ENCODE results near the gene AR. TPM values are rescaled to one million over a fixed set of nuclear protein-coding genes. Genes with fewer than 3 reads are reported as not detected.

The AR gene, protein sequence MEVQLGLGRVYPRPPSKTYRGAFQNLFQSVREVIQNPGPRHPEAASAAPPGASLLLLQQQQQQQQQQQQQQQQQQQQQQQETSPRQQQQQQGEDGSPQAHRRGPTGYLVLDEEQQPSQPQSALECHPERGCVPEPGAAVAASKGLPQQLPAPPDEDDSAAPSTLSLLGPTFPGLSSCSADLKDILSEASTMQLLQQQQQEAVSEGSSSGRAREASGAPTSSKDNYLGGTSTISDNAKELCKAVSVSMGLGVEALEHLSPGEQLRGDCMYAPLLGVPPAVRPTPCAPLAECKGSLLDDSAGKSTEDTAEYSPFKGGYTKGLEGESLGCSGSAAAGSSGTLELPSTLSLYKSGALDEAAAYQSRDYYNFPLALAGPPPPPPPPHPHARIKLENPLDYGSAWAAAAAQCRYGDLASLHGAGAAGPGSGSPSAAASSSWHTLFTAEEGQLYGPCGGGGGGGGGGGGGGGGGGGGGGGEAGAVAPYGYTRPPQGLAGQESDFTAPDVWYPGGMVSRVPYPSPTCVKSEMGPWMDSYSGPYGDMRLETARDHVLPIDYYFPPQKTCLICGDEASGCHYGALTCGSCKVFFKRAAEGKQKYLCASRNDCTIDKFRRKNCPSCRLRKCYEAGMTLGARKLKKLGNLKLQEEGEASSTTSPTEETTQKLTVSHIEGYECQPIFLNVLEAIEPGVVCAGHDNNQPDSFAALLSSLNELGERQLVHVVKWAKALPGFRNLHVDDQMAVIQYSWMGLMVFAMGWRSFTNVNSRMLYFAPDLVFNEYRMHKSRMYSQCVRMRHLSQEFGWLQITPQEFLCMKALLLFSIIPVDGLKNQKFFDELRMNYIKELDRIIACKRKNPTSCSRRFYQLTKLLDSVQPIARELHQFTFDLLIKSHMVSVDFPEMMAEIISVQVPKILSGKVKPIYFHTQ
- 7.8 TPM for total RNA-seq

DNA sequence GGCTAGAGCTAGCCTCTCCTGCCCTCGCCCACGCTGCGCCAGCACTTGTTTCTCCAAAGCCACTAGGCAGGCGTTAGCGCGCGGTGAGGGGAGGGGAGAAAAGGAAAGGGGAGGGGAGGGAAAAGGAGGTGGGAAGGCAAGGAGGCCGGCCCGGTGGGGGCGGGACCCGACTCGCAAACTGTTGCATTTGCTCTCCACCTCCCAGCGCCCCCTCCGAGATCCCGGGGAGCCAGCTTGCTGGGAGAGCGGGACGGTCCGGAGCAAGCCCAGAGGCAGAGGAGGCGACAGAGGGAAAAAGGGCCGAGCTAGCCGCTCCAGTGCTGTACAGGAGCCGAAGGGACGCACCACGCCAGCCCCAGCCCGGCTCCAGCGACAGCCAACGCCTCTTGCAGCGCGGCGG lies at the start of gene AR:
AR (plus strand) TSS at position 204 of the 400 bp plus-strand sequence. CDS start 1,126 bp downstream, outside the sequence.
- H3K9ac ChIP-seq (ENCODE audit: low read depth in 1 of 3, low read length in 3 of 3): peak within 1 kb of the TSS; percentile 45 to 77 (median 68)
- peak within 1 kb of the TSS; percentile 73 to 76 (median 75) for H3K4me3 ChIP-seq (ENCODE audit: low read length in 3 of 3)
- no peaks in the 10 kb centered on the region for H3K36me3 ChIP-seq (ENCODE audit: control insufficient read depth in 3 of 3, insufficient read depth in 3 of 3, low read length in 3 of 3)
- no peaks in the 10 kb centered on the region for H3K27me3 ChIP-seq (ENCODE audit: control insufficient read depth in 3 of 3, insufficient read depth in 3 of 3, low read length in 3 of 3)
- H3K27ac ChIP-seq (ENCODE audit: low read depth, low read length): peak within 1 kb of the TSS; percentile 44
- H3K9me3 ChIP-seq (ENCODE audit: control insufficient read depth in 3 of 3, low read length in 3 of 3): peaks cover 0 to 2% (median 0%) of the 10 kb centered on the region in 3 donors
- H3K4me1 ChIP-seq (ENCODE audit: control insufficient read depth in 3 of 3, insufficient read depth in 3 of 3, low read length in 3 of 3): peaks cover 0 to 9% (median 8%) of the 10 kb centered on the region in 3 donors

- Histone ChIP-seq H3K36me3 (ENCODE audit: control insufficient read depth in 3 of 3, insufficient read depth in 3 of 3, low read length in 3 of 3) (no peaks in the 10 kb centered on the region), H3K4me1 (ENCODE audit: control insufficient read depth in 3 of 3, insufficient read depth in 3 of 3, low read length in 3 of 3) (no peaks in the 10 kb centered on the region), H3K4me3 (ENCODE audit: low read length in 3 of 3) (no peak overlapping the region), H3K27ac (ENCODE audit: low read depth, low read length) (no peak overlapping the region), H3K9me3 (ENCODE audit: control insufficient read depth in 3 of 3, low read length in 3 of 3) (no peaks in the 10 kb centered on the region), H3K9ac (ENCODE audit: low read depth in 1 of 3, low read length in 3 of 3) (no peak overlapping the region), H3K27me3 (ENCODE audit: control insufficient read depth in 3 of 3, insufficient read depth in 3 of 3, low read length in 3 of 3) (no peaks in the 10 kb centered on the region)
Measured at GRCh38 chrX:67500617-67501016, 43.2 kb upstream of the AR start.

DNA sequence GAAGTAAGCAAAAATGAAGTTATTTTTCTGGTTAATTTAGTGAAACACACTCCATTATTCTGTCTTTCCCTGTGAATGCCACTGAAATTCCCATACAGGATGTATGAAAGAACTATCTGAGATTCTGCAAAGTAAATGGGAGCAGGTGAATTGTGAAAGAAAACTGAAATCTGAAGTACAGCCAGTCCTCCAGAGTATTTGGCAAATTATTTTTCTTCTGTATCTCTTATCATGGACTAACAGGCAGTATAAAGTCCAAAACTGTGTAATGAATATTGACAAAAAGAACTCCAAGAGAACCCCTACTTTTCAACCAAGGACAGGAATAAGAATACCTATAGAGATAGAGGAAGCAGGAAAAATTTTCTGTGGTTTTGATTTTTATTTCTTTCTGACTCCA lies 40.8 kb upstream of the AR start:
- no peak overlapping the region for H3K9ac ChIP-seq (ENCODE audit: low read depth in 1 of 3, low read length in 3 of 3)
- H3K27ac ChIP-seq (ENCODE audit: low read depth, low read length): no peak overlapping the region
- H3K9me3 ChIP-seq (ENCODE audit: control insufficient read depth in 3 of 3, low read length in 3 of 3): no peaks in the 10 kb centered on the region
- no peak overlapping the region for H3K4me3 ChIP-seq (ENCODE audit: low read length in 3 of 3)
- H3K27me3 ChIP-seq (ENCODE audit: control insufficient read depth in 3 of 3, insufficient read depth in 3 of 3, low read length in 3 of 3): no peaks in the 10 kb centered on the region
- H3K36me3 ChIP-seq (ENCODE audit: control insufficient read depth in 3 of 3, insufficient read depth in 3 of 3, low read length in 3 of 3): no peaks in the 10 kb centered on the region
- no peaks in the 10 kb centered on the region for H3K4me1 ChIP-seq (ENCODE audit: control insufficient read depth in 3 of 3, insufficient read depth in 3 of 3, low read length in 3 of 3)

- no peaks in the 10 kb centered on the region for H3K9me3 ChIP-seq (ENCODE audit: control insufficient read depth in 3 of 3, low read length in 3 of 3)
- no peak overlapping the region for H3K4me3 ChIP-seq (ENCODE audit: low read length in 3 of 3)
- no peaks in the 10 kb centered on the region for H3K36me3 ChIP-seq (ENCODE audit: control insufficient read depth in 3 of 3, insufficient read depth in 3 of 3, low read length in 3 of 3)
- no peaks in the 10 kb centered on the region for H3K4me1 ChIP-seq (ENCODE audit: control insufficient read depth in 3 of 3, insufficient read depth in 3 of 3, low read length in 3 of 3)
- no peak overlapping the region for H3K27ac ChIP-seq (ENCODE audit: low read depth, low read length)
- no peaks in the 10 kb centered on the region for H3K27me3 ChIP-seq (ENCODE audit: control insufficient read depth in 3 of 3, insufficient read depth in 3 of 3, low read length in 3 of 3)
- H3K9ac ChIP-seq (ENCODE audit: low read depth in 1 of 3, low read length in 3 of 3): no peak overlapping the region
Measured at GRCh38 chrX:67503453-67503852, 40.4 kb upstream of the AR start.

DNA sequence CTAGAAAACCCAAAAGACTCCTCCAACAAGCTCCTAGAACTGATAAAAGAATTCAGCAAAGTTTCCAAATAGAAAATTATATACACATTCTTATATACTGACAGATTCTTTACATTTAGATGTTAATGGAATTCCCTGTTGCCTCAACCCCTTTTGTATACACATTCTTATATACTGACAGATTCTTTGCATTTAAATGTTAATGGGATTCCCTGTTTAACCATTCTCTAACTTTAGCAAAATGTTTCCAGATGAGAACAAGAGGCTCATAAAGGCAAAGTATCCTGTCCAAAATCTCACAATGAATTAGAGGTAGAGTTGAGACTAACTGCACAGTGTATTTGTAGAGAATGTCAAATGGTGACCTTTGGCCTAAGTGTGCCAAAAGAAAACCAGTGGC lies 23.1 kb upstream of the AR start:
- H3K27me3 ChIP-seq (ENCODE audit: control insufficient read depth in 3 of 3, insufficient read depth in 3 of 3, low read length in 3 of 3): no peaks in the 10 kb centered on the region
- H3K9ac ChIP-seq (ENCODE audit: low read depth in 1 of 3, low read length in 3 of 3): no peak overlapping the region
- H3K4me1 ChIP-seq (ENCODE audit: control insufficient read depth in 3 of 3, insufficient read depth in 3 of 3, low read length in 3 of 3): peaks cover 0 to 6% (median 0%) of the 10 kb centered on the region in 3 donors
- no peak overlapping the region for H3K4me3 ChIP-seq (ENCODE audit: low read length in 3 of 3)
- H3K9me3 ChIP-seq (ENCODE audit: control insufficient read depth in 3 of 3, low read length in 3 of 3): peaks cover 0 to 3% (median 0%) of the 10 kb centered on the region in 3 donors
- no peak overlapping the region for H3K27ac ChIP-seq (ENCODE audit: low read depth, low read length)
- H3K36me3 ChIP-seq (ENCODE audit: control insufficient read depth in 3 of 3, insufficient read depth in 3 of 3, low read length in 3 of 3): no peaks in the 10 kb centered on the region

DNA sequence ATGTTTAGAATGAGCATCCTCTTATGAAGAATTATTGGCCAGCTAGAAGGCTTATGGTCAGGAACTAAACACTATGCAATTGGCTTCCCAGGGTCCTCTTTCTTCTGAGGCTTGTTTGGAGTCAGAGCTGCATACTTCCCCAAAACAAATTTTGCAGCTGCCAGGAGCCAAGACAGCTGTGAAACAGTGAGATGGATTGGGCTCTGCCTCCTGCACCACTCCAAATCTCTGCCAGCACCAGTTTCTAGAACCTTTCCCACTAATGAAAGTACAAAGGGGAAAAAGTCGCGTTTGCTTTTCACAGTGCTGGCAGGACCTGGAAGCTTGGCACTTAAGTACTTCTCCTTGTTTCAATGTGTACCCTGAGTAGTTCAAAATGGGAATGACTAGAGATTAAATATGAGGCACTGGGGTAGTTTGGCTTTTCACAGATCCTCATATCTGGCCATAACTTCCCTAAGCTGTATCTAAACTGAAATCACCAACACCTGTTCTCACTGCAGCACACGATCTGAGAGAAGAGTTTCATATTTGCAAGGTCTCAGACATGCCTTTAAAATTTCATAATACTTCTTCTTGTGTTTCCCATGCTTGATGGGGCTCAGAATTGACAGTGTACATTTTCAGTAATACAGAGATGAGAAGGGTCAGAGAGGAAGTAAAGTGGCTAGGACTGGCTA lies 20.7 kb upstream of the AR start:
- no peak overlapping the region for H3K9ac ChIP-seq (ENCODE audit: low read depth in 1 of 3, low read length in 3 of 3)

GRCh38 chrX:67523932-67524331 lies 19.9 kb upstream of the AR start:
- no peak overlapping the region for H3K9ac ChIP-seq (ENCODE audit: low read depth in 1 of 3, low read length in 3 of 3)
- no peaks in the 10 kb centered on the region for H3K36me3 ChIP-seq (ENCODE audit: control insufficient read depth in 3 of 3, insufficient read depth in 3 of 3, low read length in 3 of 3)
- H3K4me1 ChIP-seq (ENCODE audit: control insufficient read depth in 3 of 3, insufficient read depth in 3 of 3, low read length in 3 of 3): peaks cover 0 to 6% (median 0%) of the 10 kb centered on the region in 3 donors
- H3K9me3 ChIP-seq (ENCODE audit: control insufficient read depth in 3 of 3, low read length in 3 of 3): no peaks in the 10 kb centered on the region
- H3K27me3 ChIP-seq (ENCODE audit: control insufficient read depth in 3 of 3, insufficient read depth in 3 of 3, low read length in 3 of 3): no peaks in the 10 kb centered on the region
- no peak overlapping the region for H3K4me3 ChIP-seq (ENCODE audit: low read length in 3 of 3)
- H3K27ac ChIP-seq (ENCODE audit: low read depth, low read length): no peak overlapping the region

More for the DNA sequence above, 20.7 kb upstream of the AR start:
- Histone ChIP-seq H3K4me3 (ENCODE audit: low read length in 3 of 3) (no peak overlapping the region), H3K9me3 (ENCODE audit: control insufficient read depth in 3 of 3, low read length in 3 of 3) (no peaks in the 10 kb centered on the region), H3K4me1 (ENCODE audit: control insufficient read depth in 3 of 3, insufficient read depth in 3 of 3, low read length in 3 of 3) (peaks cover 0 to 6% (median 0%) of the 10 kb centered on the region in 3 donors), H3K27me3 (ENCODE audit: control insufficient read depth in 3 of 3, insufficient read depth in 3 of 3, low read length in 3 of 3) (no peaks in the 10 kb centered on the region), H3K27ac (ENCODE audit: low read depth, low read length) (no peak overlapping the region), H3K36me3 (ENCODE audit: control insufficient read depth in 3 of 3, insufficient read depth in 3 of 3, low read length in 3 of 3) (no peaks in the 10 kb centered on the region)

GRCh38 chrX:67524428-67524827 lies 19.4 kb upstream of the AR start:
- H3K4me3 ChIP-seq (ENCODE audit: low read length in 3 of 3): no peak overlapping the region
- no peak overlapping the region for H3K27ac ChIP-seq (ENCODE audit: low read depth, low read length)
- no peak overlapping the region for H3K9ac ChIP-seq (ENCODE audit: low read depth in 1 of 3, low read length in 3 of 3)
- no peaks in the 10 kb centered on the region for H3K27me3 ChIP-seq (ENCODE audit: control insufficient read depth in 3 of 3, insufficient read depth in 3 of 3, low read length in 3 of 3)
- no peaks in the 10 kb centered on the region for H3K36me3 ChIP-seq (ENCODE audit: control insufficient read depth in 3 of 3, insufficient read depth in 3 of 3, low read length in 3 of 3)
- H3K4me1 ChIP-seq (ENCODE audit: control insufficient read depth in 3 of 3, insufficient read depth in 3 of 3, low read length in 3 of 3): peaks cover 0 to 6% (median 0%) of the 10 kb centered on the region in 3 donors
- no peaks in the 10 kb centered on the region for H3K9me3 ChIP-seq (ENCODE audit: control insufficient read depth in 3 of 3, low read length in 3 of 3)

GRCh38 chrX:67524950-67525691 lies 18.7 kb upstream of the AR start:
- Histone ChIP-seq H3K27ac (ENCODE audit: low read depth, low read length) (no peak overlapping the region), H3K9ac (ENCODE audit: low read depth in 1 of 3, low read length in 3 of 3) (no peak overlapping the region), H3K9me3 (ENCODE audit: control insufficient read depth in 3 of 3, low read length in 3 of 3) (no peaks in the 10 kb centered on the region), H3K4me1 (ENCODE audit: control insufficient read depth in 3 of 3, insufficient read depth in 3 of 3, low read length in 3 of 3) (peaks cover 0 to 6% (median 0%) of the 10 kb centered on the region in 3 donors), H3K27me3 (ENCODE audit: control insufficient read depth in 3 of 3, insufficient read depth in 3 of 3, low read length in 3 of 3) (no peaks in the 10 kb centered on the region), H3K4me3 (ENCODE audit: low read length in 3 of 3) (no peak overlapping the region), H3K36me3 (ENCODE audit: control insufficient read depth in 3 of 3, insufficient read depth in 3 of 3, low read length in 3 of 3) (no peaks in the 10 kb centered on the region)

Measured in skeletal muscle tissue (tissue), 4 donors.